Right hindlimb (tissue), 1 donor: ENCODE results near the gene GPATCH3.
A peak's percentile ranks its signal among the peaks of the same experiment; 100 is the strongest.
"Not testable (repeated sequence)": the region's sequence is repeated elsewhere in the genome, so short reads cannot be mapped to it uniquely, and the experiment has no call there.

Experiments used
- DNase-seq: peaks from one replicate; pipeline ENCODE4 v3.0.0-alpha.2; 2018

GPATCH3 gene

GRCh38 chr1:26913389-26913753 lies 13.1 kb upstream of the GPATCH3 start:
- no peak for DNase-seq

- no peak for DNase-seq
Observed at GRCh38 chr1:26912147-26912490, 11.9 kb upstream of the GPATCH3 start.

GRCh38 chr1:26911399-26912146 lies 11.3 kb upstream of the GPATCH3 start:
- DNase-seq: no peak

- DNase-seq: no peak
Observed at GRCh38 chr1:26910343-26911160, 10.3 kb upstream of the GPATCH3 start.

- no peak for DNase-seq
Observed at GRCh38 chr1:26909951-26910342, 9.7 kb upstream of the GPATCH3 start.

GRCh38 chr1:26907071-26907917 lies 7.0 kb upstream of the GPATCH3 start:
- DNase-seq: no peak

- DNase-seq: no peak
Observed at GRCh38 chr1:26900815-26901511, 696 bp upstream of the GPATCH3 start.

GRCh38 chr1:26897351-26897750 lies 2.9 kb downstream of the GPATCH3 start:
- DNase-seq: no peak

GRCh38 chr1:26894263-26894662 lies 6.0 kb downstream of the GPATCH3 start:
- no peak for DNase-seq

- no peak for DNase-seq
Observed at GRCh38 chr1:26890467-26890796, 9.8 kb downstream of the GPATCH3 start.

- peak; percentile 86 for DNase-seq
Observed at GRCh38 chr1:26889551-26890466, 10.5 kb downstream of the GPATCH3 start, which contains the start of gene GPN2. TSS of gene GPN2 (minus strand) at chr1:26890283. CDS start at chr1:26890096, 187 bp downstream.

- no peak for DNase-seq
Observed at GRCh38 chr1:26888231-26888630, 12.0 kb downstream of the GPATCH3 start.

- DNase-seq: no peak
Observed at GRCh38 chr1:26887125-26887524, 13.1 kb downstream of the GPATCH3 start.

GRCh38 chr1:26882696-26883463 lies 17.4 kb downstream of the GPATCH3 start:
- no peak for DNase-seq

- not testable (repeated sequence) for DNase-seq
Observed at GRCh38 chr1:26881611-26882010, 18.7 kb downstream of the GPATCH3 start.

- DNase-seq: no peak
Observed at GRCh38 chr1:26879793-26880192, 20.5 kb downstream of the GPATCH3 start.

GRCh38 chr1:26877326-26877725 lies 22.9 kb downstream of the GPATCH3 start:
- no peak for DNase-seq

GRCh38 chr1:26874896-26875295 lies 25.4 kb downstream of the GPATCH3 start:
- no peak for DNase-seq

- DNase-seq: not testable (repeated sequence)
Observed at GRCh38 chr1:26873097-26873496, 27.2 kb downstream of the GPATCH3 start.

- DNase-seq: peak; percentile 99
Observed at GRCh38 chr1:26864610-26865480, 35.4 kb downstream of the GPATCH3 start.
